ENCODE measurements around the gene SLC9A7. TPM values are rescaled to one million over a fixed set of nuclear protein-coding genes. Genes with fewer than 3 reads are reported as not detected.

SLC9A7 gene
- total RNA-seq, 1 donor from 2014 or later: 5.0 TPM

DNA sequence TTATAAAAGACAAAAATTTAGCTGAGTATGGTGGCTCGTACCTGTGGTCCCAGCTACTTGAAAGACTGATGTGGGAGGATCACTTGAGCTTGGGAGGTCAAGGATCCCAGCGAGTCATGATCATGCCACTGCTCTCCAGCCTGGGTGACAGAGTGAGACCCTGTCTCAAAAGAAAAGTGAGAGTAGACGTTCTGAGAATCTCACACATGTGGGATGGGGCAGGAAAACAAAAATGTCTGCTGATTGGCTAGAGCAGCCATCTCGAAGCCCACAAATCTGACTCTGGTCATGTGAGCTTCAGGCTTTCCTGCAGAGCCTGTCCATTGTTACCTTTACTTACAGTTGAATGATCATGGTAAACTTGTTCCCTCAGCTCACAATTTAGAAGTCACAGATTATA is 23.1 kb upstream of the SLC9A7 start:
- H3K27me3 Mint-ChIP-seq (ENCODE audit: unreplicated experiment): no peaks in the 10 kb centered on the region
- no peaks in the 10 kb centered on the region for H3K36me3 Mint-ChIP-seq (ENCODE audit: unreplicated experiment)
- H3K4me3 Mint-ChIP-seq (ENCODE audit: unreplicated experiment): no peak overlapping the region
- no peaks in the 10 kb centered on the region for H3K9me3 Mint-ChIP-seq (ENCODE audit: unreplicated experiment)
- no peak for DNase-seq
- H3K4me1 Mint-ChIP-seq (ENCODE audit: low read depth, unreplicated experiment): no peaks in the 10 kb centered on the region
- H3K27ac Mint-ChIP-seq (ENCODE audit: unreplicated experiment): no peak overlapping the region
- TF ChIP-seq, protein P1, sequence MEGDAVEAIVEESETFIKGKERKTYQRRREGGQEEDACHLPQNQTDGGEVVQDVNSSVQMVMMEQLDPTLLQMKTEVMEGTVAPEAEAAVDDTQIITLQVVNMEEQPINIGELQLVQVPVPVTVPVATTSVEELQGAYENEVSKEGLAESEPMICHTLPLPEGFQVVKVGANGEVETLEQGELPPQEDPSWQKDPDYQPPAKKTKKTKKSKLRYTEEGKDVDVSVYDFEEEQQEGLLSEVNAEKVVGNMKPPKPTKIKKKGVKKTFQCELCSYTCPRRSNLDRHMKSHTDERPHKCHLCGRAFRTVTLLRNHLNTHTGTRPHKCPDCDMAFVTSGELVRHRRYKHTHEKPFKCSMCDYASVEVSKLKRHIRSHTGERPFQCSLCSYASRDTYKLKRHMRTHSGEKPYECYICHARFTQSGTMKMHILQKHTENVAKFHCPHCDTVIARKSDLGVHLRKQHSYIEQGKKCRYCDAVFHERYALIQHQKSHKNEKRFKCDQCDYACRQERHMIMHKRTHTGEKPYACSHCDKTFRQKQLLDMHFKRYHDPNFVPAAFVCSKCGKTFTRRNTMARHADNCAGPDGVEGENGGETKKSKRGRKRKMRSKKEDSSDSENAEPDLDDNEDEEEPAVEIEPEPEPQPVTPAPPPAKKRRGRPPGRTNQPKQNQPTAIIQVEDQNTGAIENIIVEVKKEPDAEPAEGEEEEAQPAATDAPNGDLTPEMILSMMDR (IDR thresholded peaks at IDR 0.05; ENCODE audit: partially characterized antibody, unreplicated experiment): no peak

DNA sequence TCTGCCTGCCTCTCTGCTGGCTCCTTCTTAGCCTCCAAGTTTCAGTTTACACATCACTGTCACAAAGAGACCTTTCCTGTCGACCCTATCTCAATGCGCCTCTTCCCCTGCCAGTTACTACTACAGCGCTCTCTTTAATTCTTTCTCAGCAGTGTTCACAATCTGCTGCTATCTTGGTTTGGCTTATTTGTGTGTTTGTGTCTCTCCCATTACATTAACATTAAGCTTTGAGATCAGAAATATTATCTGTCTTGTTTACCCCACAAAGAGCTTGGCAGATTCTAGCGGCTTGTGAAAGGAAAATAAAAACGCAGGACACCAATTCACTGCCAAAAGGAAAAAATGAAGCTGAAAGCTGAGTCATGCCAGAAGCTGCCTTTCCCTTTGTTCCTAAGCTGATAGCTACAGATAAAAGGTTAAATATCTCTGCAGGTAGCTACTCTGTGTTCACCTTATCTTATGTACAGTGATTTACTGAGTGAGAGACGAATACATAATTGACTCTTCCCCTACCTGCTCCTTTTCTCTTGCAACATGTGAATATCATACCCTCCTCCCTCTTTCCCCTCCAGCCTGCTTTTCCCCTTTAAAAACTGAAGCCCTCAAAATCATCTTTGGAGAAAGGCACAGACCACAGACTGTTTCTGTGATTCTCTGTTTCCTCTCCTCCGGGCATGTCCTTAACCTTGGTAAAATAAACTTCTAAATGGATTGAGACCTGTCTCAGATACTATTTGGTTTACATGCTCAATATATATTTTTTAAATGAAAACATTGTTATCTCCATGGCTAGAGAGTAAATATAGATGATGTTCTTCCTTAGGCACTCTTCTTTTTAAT is 19.3 kb upstream of the SLC9A7 start:
- TF ChIP-seq, protein P1 (IDR thresholded peaks at IDR 0.05; ENCODE audit: partially characterized antibody, unreplicated experiment): no peak
- H3K9me3 Mint-ChIP-seq (ENCODE audit: unreplicated experiment): no peaks in the 10 kb centered on the region
- H3K27me3 Mint-ChIP-seq (ENCODE audit: unreplicated experiment): no peaks in the 10 kb centered on the region
- H3K4me3 Mint-ChIP-seq (ENCODE audit: unreplicated experiment): no peak overlapping the region
- no peak for DNase-seq
- H3K27ac Mint-ChIP-seq (ENCODE audit: unreplicated experiment): no peak overlapping the region
- no peaks in the 10 kb centered on the region for H3K4me1 Mint-ChIP-seq (ENCODE audit: low read depth, unreplicated experiment)
- H3K36me3 Mint-ChIP-seq (ENCODE audit: unreplicated experiment): no peaks in the 10 kb centered on the region

DNA sequence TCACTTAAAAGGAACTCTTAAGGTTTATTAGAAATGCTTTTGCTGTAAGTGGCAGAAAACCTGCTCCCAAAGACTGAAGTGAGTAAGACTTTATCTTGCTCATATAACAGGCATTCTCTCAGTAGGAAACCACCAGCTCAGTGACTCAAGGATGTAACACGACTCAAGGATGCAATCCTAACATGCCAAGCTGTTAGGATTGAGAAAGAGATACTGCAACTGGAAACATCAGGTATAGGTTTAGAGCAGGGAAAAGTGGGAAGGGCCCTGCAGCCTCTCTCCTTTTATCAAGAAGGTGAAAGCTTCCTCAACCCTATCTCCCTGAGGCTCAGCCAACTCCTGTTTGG is 11.9 kb upstream of the SLC9A7 start:
- no peak for DNase-seq
- Mint-ChIP-seq H3K4me3 (ENCODE audit: unreplicated experiment) (no peak overlapping the region), H3K27me3 (ENCODE audit: unreplicated experiment) (no peaks in the 10 kb centered on the region), H3K36me3 (ENCODE audit: unreplicated experiment) (no peaks in the 10 kb centered on the region), H3K27ac (ENCODE audit: unreplicated experiment) (no peak overlapping the region), H3K9me3 (ENCODE audit: unreplicated experiment) (no peaks in the 10 kb centered on the region), H3K4me1 (ENCODE audit: low read depth, unreplicated experiment) (no peaks in the 10 kb centered on the region)
- TF ChIP-seq, protein P1 (IDR thresholded peaks at IDR 0.05; ENCODE audit: partially characterized antibody, unreplicated experiment): no peak

DNA sequence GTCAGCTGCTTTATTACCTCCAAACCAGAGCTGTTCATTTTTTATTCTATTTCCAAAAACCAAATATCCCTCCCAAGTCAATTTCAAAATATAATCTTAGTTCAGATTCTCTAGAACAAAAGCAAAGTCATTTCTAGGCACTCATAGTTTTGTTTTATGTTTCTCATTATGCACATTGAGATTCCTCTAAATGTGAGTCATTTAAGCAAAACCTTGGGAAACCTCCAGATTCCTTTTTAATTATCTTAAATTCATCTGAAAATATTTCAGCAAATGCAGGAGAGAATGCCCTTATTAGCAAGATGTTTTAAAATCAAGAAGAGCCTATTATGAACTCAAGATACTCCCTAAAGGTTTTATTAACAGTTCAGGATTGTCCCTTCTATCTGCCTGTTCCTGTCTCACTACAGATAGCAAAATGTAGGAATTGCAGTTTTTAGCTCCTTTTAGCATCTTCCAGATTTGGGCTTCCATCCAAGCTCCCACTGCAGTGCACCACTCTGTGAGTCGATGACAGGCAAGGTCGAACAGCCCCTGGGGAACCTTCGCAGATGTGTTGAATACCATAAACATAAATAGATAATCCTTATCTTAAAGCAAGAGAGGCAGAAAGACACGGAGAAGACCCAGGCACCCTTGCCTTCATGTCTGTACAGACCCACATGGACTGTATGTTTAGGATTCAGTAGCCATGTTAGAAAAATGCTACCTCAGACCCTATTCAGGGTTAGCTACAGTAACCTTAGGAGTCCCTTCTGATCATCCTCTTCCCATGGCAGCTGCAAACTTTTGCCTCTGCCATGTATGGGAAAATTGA is 11.3 kb upstream of the SLC9A7 start:
- no peaks in the 10 kb centered on the region for H3K9me3 Mint-ChIP-seq (ENCODE audit: unreplicated experiment)
- no peaks in the 10 kb centered on the region for H3K4me1 Mint-ChIP-seq (ENCODE audit: low read depth, unreplicated experiment)
- H3K27ac Mint-ChIP-seq (ENCODE audit: unreplicated experiment): no peak overlapping the region
- TF ChIP-seq, protein P1 (IDR thresholded peaks at IDR 0.05; ENCODE audit: partially characterized antibody, unreplicated experiment): no peak
- no peak overlapping the region for H3K4me3 Mint-ChIP-seq (ENCODE audit: unreplicated experiment)
- no peaks in the 10 kb centered on the region for H3K27me3 Mint-ChIP-seq (ENCODE audit: unreplicated experiment)
- no peaks in the 10 kb centered on the region for H3K36me3 Mint-ChIP-seq (ENCODE audit: unreplicated experiment)
- DNase-seq: no peak

DNA sequence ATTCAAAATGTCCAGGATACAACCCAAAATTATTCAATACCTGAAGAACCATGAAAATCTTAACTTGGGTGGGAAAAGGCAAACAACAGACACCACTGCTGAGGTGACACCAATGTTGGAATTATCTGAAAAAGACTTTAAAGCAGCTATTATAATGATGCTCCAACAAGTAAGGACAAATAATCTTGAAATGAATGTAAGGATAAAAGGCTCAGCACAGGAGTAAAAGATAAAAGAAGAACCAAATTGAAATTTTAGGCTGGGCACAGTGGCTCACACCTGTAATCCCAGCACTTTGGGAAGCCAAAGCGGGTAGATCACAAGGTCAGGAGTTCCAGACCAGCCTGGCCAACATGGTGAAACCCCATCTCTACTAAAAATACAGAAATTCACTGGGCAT is 4.0 kb upstream of the SLC9A7 start:
- DNase-seq: no peak
- peaks cover 2% of the 10 kb centered on the region for H3K9me3 Mint-ChIP-seq (ENCODE audit: unreplicated experiment)
- H3K4me1 Mint-ChIP-seq (ENCODE audit: low read depth, unreplicated experiment): peaks cover 2% of the 10 kb centered on the region
- H3K36me3 Mint-ChIP-seq (ENCODE audit: unreplicated experiment): no peaks in the 10 kb centered on the region
- no peak overlapping the region for H3K4me3 Mint-ChIP-seq (ENCODE audit: unreplicated experiment)
- peaks cover 1% of the 10 kb centered on the region for H3K27me3 Mint-ChIP-seq (ENCODE audit: unreplicated experiment)
- no peak overlapping the region for H3K27ac Mint-ChIP-seq (ENCODE audit: unreplicated experiment)
- TF ChIP-seq, protein P1 (IDR thresholded peaks at IDR 0.05; ENCODE audit: partially characterized antibody, unreplicated experiment): no peak
